GM12892 (cell line): ENCODE measurements around the gene P2RY6.

ENCODE experiments used
- POLR2A ChIP-seq: IDR thresholded peaks from 2 replicates; pipeline ENCODE4 v1.6.1; 2011; ENCODE audit warnings: low read depth, low read length, control low read depth
- POLR2AphosphoS5 ChIP-seq: IDR thresholded peaks from 2 replicates; pipeline ENCODE4 v1.6.1; 2011; ENCODE audit warnings: low read depth, low read length, control low read depth

- TF ChIP-seq POLR2A, result no peak
- no peak for TF ChIP-seq POLR2AphosphoS5
Measured at GRCh38 chr11:73288873-73289707, 17.0 kb downstream of the P2RY6 start.
